ENCODE results near the gene F9.

GRCh38 chrX:139538907-139539790 is 8.6 kb downstream of the F9 start:
- no peak for TF ChIP-seq CTCF (IDR thresholded peaks at IDR 0.05)
- TF ChIP-seq POLR2A (IDR thresholded peaks at IDR 0.05) = no peak

All from uterus (tissue), 2 donors.